ENCODE results near the gene HRH3. TPM values are rescaled to one million over a fixed set of nuclear protein-coding genes. Genes with fewer than 3 reads are reported as not detected.

HRH3 gene
- total and polyA plus RNA-seq, 2 donors (not counting 1 experiment from before 2014, with no cell fraction given): not detected

DNA sequence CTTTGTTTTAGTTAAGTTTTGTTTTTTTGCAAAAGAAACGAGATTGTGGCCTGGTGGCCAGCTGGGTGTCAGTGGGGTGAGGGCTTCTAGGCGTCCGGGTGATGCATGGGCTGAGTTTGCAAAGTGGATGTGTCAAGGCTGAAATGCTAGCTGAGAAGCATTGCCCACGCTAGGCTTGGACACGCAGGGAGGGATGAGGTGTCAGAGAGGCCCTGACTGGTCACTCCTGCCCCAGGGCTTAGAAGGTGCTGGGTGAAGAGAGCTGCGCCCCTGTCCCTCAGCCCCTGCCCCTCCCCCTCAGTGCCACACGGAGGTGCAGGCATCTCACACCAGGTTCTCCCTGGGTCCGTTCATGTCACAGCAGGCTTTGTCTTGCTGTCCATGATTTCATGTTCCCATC is 26.4 kb upstream of the HRH3 start:
- intact Hi-C loops (cut with micrococcal nuclease): no loop called here
- Mint-ChIP-seq H3K4me1 (peaks cover 29% of the 10 kb centered on the region), H3K4me3 (no peak overlapping the region), H3K27ac (no peak overlapping the region), H3K27me3 (no peaks in the 10 kb centered on the region), H3K9me3 (ENCODE audit: insufficient read depth) (no peaks in the 10 kb centered on the region)
- peaks cover 0 to 27% of the 10 kb centered on the region in 2 experiments for H3K36me3 ChIP-seq (replicated peaks in 1 of 2; ENCODE audit: control extremely low read depth in 1 of 2, control insufficient read depth in 1 of 2, extremely low read depth in 1 of 2, insufficient read depth in 2 of 2, low read length in 1 of 2)
- no peak for DNase-seq
- H3K9ac ChIP-seq (ENCODE audit: low read length): no peak overlapping the region
- no peak for TF ChIP-seq EZH2 (IDR thresholded peaks at IDR 0.05; ENCODE audit: borderline replicate concordance, insufficient read depth, low read depth, low read length, poor library complexity, severe bottlenecking)
- TF ChIP-seq, protein P1, sequence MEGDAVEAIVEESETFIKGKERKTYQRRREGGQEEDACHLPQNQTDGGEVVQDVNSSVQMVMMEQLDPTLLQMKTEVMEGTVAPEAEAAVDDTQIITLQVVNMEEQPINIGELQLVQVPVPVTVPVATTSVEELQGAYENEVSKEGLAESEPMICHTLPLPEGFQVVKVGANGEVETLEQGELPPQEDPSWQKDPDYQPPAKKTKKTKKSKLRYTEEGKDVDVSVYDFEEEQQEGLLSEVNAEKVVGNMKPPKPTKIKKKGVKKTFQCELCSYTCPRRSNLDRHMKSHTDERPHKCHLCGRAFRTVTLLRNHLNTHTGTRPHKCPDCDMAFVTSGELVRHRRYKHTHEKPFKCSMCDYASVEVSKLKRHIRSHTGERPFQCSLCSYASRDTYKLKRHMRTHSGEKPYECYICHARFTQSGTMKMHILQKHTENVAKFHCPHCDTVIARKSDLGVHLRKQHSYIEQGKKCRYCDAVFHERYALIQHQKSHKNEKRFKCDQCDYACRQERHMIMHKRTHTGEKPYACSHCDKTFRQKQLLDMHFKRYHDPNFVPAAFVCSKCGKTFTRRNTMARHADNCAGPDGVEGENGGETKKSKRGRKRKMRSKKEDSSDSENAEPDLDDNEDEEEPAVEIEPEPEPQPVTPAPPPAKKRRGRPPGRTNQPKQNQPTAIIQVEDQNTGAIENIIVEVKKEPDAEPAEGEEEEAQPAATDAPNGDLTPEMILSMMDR (IDR thresholded peaks at IDR 0.05): no peak
- no peak overlapping the region for H3K4me2 ChIP-seq (replicated peaks; ENCODE audit: low read depth, low read length, poor library complexity, severe bottlenecking)
- no peak overlapping the region for H3K4me3 ChIP-seq (ENCODE audit: control extremely low read depth in 1 of 5, extremely low read depth in 1 of 5, insufficient read depth in 1 of 5, low read depth in 2 of 5, low read length in 4 of 5)
- ATAC-seq (ENCODE audit: low read depth): no peak
- WGBS (ENCODE audit: insufficient coverage): 90% methylated on average over 8 of the region's 8 CpGs
- peaks cover 92% of the 10 kb centered on the region for H4K20me1 ChIP-seq (ENCODE audit: control insufficient read depth, insufficient read depth, low read length, poor library complexity, severe bottlenecking)
- no peaks in the 10 kb centered on the region for H3K9me3 ChIP-seq (ENCODE audit: control extremely low read depth in 1 of 3, control insufficient read depth in 2 of 3, insufficient read depth in 1 of 3, low read length in 2 of 3)
- POLR2A ChIA-PET: no interaction called here
- CTCF ChIA-PET: no interaction called here
- H3K27me3 ChIP-seq (replicated peaks in 1 of 4; ENCODE audit: control extremely low read depth in 1 of 4, control insufficient read depth in 3 of 4, insufficient read depth in 4 of 4, low read length in 3 of 4): no peaks in the 10 kb centered on the region
- peaks cover 9 to 16% of the 10 kb centered on the region in 2 donors for H3K4me1 ChIP-seq (ENCODE audit: control insufficient read depth in 2 of 2, insufficient read depth in 2 of 2, low read length in 2 of 2)
- H2AFZ ChIP-seq (ENCODE audit: insufficient read depth, low read depth, low read length, poor library complexity, severe bottlenecking): no peak overlapping the region
- H3K79me2 ChIP-seq (ENCODE audit: control insufficient read depth, insufficient read depth, low read length): peaks cover 99% of the 10 kb centered on the region
- H3K27ac ChIP-seq (ENCODE audit: low read length in 2 of 2): no peak overlapping the region

DNA sequence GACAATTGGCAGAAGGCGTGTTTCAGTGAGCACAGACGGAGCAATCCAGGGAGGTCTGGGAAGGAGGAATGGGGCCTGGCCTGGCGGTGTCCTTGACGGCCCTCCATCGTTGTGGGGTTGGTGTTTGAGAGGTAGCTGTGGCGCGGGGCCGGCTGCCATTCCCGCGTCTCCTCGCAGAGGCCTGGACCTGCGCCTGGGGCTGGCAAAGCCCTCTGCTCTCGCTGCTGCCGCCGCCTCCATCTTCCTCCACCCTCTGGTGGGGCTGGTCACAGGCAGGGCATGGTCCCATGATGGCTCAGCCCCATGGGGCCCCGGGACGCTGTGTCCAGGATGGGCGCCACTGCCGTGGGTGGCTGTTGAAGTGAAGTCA is 25.8 kb upstream of the HRH3 start:
- Histone ChIP-seq H3K27me3 (replicated peaks in 1 of 4; ENCODE audit: control extremely low read depth in 1 of 4, control insufficient read depth in 3 of 4, insufficient read depth in 4 of 4, low read length in 3 of 4) (no peaks in the 10 kb centered on the region), H3K36me3 (replicated peaks in 1 of 2; ENCODE audit: control extremely low read depth in 1 of 2, control insufficient read depth in 1 of 2, extremely low read depth in 1 of 2, insufficient read depth in 2 of 2, low read length in 1 of 2) (peaks cover 0 to 27% of the 10 kb centered on the region in 2 experiments), H2AFZ (ENCODE audit: insufficient read depth, low read depth, low read length, poor library complexity, severe bottlenecking) (no peak overlapping the region), H3K79me2 (ENCODE audit: control insufficient read depth, insufficient read depth, low read length) (peaks cover 99% of the 10 kb centered on the region), H3K4me1 (ENCODE audit: control insufficient read depth in 2 of 2, insufficient read depth in 2 of 2, low read length in 2 of 2) (peaks cover 9 to 16% of the 10 kb centered on the region in 2 donors), H3K4me2 (replicated peaks; ENCODE audit: low read depth, low read length, poor library complexity, severe bottlenecking) (no peak overlapping the region), H4K20me1 (ENCODE audit: control insufficient read depth, insufficient read depth, low read length, poor library complexity, severe bottlenecking) (peaks cover 95% of the 10 kb centered on the region), H3K27ac (ENCODE audit: low read length in 2 of 2) (no peak overlapping the region), H3K9ac (ENCODE audit: low read length) (no peak overlapping the region), H3K9me3 (ENCODE audit: control extremely low read depth in 1 of 3, control insufficient read depth in 2 of 3, insufficient read depth in 1 of 3, low read length in 2 of 3) (no peaks in the 10 kb centered on the region), H3K4me3 (ENCODE audit: control extremely low read depth in 1 of 5, extremely low read depth in 1 of 5, insufficient read depth in 1 of 5, low read depth in 2 of 5, low read length in 4 of 5) (no peak overlapping the region)
- no peak for ATAC-seq (ENCODE audit: low read depth)
- ChIA-PET POLR2A (no interaction called here), CTCF (no interaction called here)
- Mint-ChIP-seq H3K4me3 (no peak overlapping the region), H3K9me3 (ENCODE audit: insufficient read depth) (no peaks in the 10 kb centered on the region), H3K27me3 (no peaks in the 10 kb centered on the region), H3K27ac (no peak overlapping the region), H3K4me1 (peaks cover 31% of the 10 kb centered on the region)
- intact Hi-C loops (cut with micrococcal nuclease): no loop called here
- DNase-seq: no peak
- 96% methylated on average over 19 of the region's 19 CpGs for WGBS (ENCODE audit: insufficient coverage)
- TF ChIP-seq, protein P1 (IDR thresholded peaks at IDR 0.05): no peak
- no peak for TF ChIP-seq EZH2 (IDR thresholded peaks at IDR 0.05; ENCODE audit: borderline replicate concordance, insufficient read depth, low read depth, low read length, poor library complexity, severe bottlenecking)

All from B cell (primary cell).